Right atrium auricular region (tissue), 2 donors: ENCODE measurements around the gene PIGS. TPM values are rescaled to one million over a fixed set of nuclear protein-coding genes. Genes with fewer than 3 reads are reported as not detected.

Source experiments
- DNase-seq: peaks from one replicate; pipeline ENCODE4 v3.0.0-alpha.2; 2019; ENCODE audit warnings: low spot score
- H3K27ac ChIP-seq, 2 donors: fragments of 200-600 bp; sonication (generic); 1 replicate in 1 of 2; 2 replicates in 1 of 2; pipeline ENCODE4 v1.5.1; 2016 to 2019
- H3K27me3 ChIP-seq, 2 donors: fragments of 200-600 bp; sonication (generic); one replicate each; pipeline versions ENCODE4 v1.5.1 to v1.6.0; 2017 to 2019
- H3K36me3 ChIP-seq: fragments of 200-600 bp; sonication (generic); one replicate; pipeline ENCODE4 v1.5.1; 2016
- H3K4me1 ChIP-seq, 2 donors: fragments of 200-600 bp; sonication (generic); one replicate each; pipeline versions ENCODE4 v1.5.1 to v1.6.0; 2017 to 2019
- H3K4me3 ChIP-seq, 2 donors: fragments of 200-600 bp; sonication (generic); 1 replicate in 1 of 2; 2 replicates in 1 of 2; pipeline ENCODE4 v1.5.1; 2017 to 2019; ENCODE audit warnings: mild to moderate bottlenecking in 1 of 2, moderate library complexity in 1 of 2
- H3K9me3 ChIP-seq, 2 donors: fragments of 200-600 bp; sonication (generic); one replicate each; pipeline ENCODE4 v1.5.1; 2019
- total RNA-seq, 2 donors: library from RNA; depleted of rRNA; stranded (reverse); fragments of >200 nt; gene quantifications; one replicate each; pipeline ENCODE4 v1.1.0, GENCODE V29; 2016
- TF ChIP-seq, protein P1 (sequence below), 2 donors: fragments of 200-600 bp; sonication (generic); IDR thresholded peaks; one replicate each; pipeline ENCODE4 v1.5.1; 2019; ENCODE audit warnings: antibody characterized with exemption in 2 of 2

PIGS gene
- total RNA-seq, 2 donors from 2014 or later = 51.6 to 74.8 TPM

DNA sequence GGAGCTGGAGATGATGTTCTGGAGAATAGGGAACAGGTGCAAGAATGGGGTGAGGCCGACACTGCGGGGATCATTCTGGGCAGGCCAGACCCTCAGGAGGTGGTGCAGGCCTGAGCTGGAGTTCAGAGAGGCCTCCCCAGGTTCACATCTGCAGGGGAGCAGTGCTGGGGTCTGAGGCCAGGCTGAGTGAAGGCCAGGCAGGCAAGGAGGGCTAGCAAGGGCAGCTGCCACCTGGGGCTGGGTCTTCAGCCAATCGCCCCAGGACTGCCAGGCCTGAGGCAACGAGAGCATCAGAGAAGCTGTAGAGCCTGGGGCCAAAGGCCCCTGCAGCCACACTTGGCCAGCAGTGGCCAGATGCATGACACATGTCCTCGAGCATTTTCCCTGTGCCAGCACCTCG lies 50.6 kb downstream of the PIGS start:
- no peaks in the 10 kb centered on the region for H3K27me3 ChIP-seq
- no peak overlapping the region for H3K27ac ChIP-seq
- no peaks in the 10 kb centered on the region for H3K9me3 ChIP-seq
- H3K36me3 ChIP-seq = no peaks in the 10 kb centered on the region
- DNase-seq = no peak
- H3K4me3 ChIP-seq = no peak overlapping the region
- TF ChIP-seq, protein P1, sequence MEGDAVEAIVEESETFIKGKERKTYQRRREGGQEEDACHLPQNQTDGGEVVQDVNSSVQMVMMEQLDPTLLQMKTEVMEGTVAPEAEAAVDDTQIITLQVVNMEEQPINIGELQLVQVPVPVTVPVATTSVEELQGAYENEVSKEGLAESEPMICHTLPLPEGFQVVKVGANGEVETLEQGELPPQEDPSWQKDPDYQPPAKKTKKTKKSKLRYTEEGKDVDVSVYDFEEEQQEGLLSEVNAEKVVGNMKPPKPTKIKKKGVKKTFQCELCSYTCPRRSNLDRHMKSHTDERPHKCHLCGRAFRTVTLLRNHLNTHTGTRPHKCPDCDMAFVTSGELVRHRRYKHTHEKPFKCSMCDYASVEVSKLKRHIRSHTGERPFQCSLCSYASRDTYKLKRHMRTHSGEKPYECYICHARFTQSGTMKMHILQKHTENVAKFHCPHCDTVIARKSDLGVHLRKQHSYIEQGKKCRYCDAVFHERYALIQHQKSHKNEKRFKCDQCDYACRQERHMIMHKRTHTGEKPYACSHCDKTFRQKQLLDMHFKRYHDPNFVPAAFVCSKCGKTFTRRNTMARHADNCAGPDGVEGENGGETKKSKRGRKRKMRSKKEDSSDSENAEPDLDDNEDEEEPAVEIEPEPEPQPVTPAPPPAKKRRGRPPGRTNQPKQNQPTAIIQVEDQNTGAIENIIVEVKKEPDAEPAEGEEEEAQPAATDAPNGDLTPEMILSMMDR (IDR thresholded peaks at IDR 0.05) = no peak
- no peaks in the 10 kb centered on the region for H3K4me1 ChIP-seq

- no peaks in the 10 kb centered on the region for H3K27me3 ChIP-seq
- H3K27ac ChIP-seq = no peak overlapping the region
- H3K4me1 ChIP-seq = no peaks in the 10 kb centered on the region
- H3K9me3 ChIP-seq = no peaks in the 10 kb centered on the region
- TF ChIP-seq, protein P1 (IDR thresholded peaks at IDR 0.05) = no peak
- no peaks in the 10 kb centered on the region for H3K36me3 ChIP-seq
- DNase-seq = no peak
- no peak overlapping the region for H3K4me3 ChIP-seq
Measured at GRCh38 chr17:28519236-28519635, 52.1 kb downstream of the PIGS start.

DNA sequence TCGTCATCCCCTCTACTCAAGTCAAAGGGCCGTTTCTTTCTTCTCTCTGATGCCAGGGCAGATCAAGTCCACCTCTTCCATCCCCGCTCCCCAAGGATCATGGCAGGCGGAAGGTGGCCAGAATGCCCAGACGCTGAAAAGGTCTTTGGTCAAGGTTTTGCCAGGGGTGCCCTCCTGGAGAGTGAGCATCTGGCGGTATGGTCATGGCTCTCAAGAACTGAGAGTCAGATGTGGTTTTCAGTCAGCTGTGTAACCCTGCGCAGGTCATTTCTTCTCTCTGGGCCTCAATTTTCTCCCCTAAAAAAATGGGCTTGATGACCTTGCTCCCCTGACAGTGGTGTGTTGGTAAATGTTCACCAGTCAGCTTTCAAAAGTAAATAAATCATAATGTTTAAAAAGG lies 52.7 kb downstream of the PIGS start:
- TF ChIP-seq, protein P1 (IDR thresholded peaks at IDR 0.05) = no peak

DNA sequence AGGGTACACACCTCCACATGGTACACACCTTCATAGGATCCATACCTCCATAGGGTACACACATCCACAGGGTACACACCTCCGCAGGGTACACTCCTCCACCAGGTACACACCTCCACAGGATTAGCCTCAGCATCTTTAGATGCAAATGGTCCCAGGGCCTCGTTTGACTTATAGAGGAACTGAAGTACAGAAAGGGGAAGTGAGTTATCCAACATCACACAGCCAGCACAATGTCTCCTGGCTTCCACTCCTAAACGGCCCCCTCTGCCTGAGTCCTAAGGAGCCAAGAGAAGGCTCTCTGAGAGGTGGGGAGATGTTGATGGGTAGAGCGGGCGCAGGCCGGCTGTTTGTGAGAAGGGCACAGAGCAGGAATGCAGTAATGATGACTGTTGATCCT lies 53.2 kb downstream of the PIGS start:
- TF ChIP-seq, protein P1 (IDR thresholded peaks at IDR 0.05) = no peak
- no peak for DNase-seq
- H3K36me3 ChIP-seq = no peaks in the 10 kb centered on the region
- no peak overlapping the region for H3K4me3 ChIP-seq
- no peaks in the 10 kb centered on the region for H3K4me1 ChIP-seq
- H3K9me3 ChIP-seq = no peaks in the 10 kb centered on the region
- H3K27me3 ChIP-seq = no peaks in the 10 kb centered on the region
- H3K27ac ChIP-seq = no peak overlapping the region

More for the DNA sequence above, 52.7 kb downstream of the PIGS start:
- Histone ChIP-seq H3K4me1 (no peaks in the 10 kb centered on the region), H3K4me3 (no peak overlapping the region), H3K27ac (no peak overlapping the region), H3K9me3 (no peaks in the 10 kb centered on the region), H3K36me3 (no peaks in the 10 kb centered on the region), H3K27me3 (no peaks in the 10 kb centered on the region)
- no peak for DNase-seq

DNA sequence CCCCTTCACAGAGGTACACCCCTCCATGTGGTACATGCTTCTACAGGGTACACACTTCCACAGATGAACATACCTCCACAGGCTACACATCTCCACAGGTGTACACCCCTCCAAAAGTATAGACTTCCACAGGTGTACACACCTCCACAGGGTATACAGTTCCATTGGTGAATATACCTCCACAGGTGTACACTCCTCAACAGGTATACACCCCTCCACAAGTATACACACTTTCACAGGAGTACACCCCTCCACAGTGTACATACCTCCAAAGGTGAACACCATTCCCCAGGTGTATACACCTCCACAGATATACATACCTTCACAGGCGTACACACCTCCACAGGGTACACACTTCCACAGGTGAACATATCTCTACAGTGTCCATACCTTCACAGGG lies 55.8 kb downstream of the PIGS start:
- Histone ChIP-seq H3K27me3 (no peaks in the 10 kb centered on the region), H3K4me1 (no peaks in the 10 kb centered on the region), H3K36me3 (no peaks in the 10 kb centered on the region), H3K27ac (no peak overlapping the region), H3K9me3 (no peaks in the 10 kb centered on the region), H3K4me3 (no peak overlapping the region)
- TF ChIP-seq, protein P1 (IDR thresholded peaks at IDR 0.05) = no peak
- DNase-seq = no peak

- Histone ChIP-seq H3K36me3 (no peaks in the 10 kb centered on the region), H3K27ac (no peak overlapping the region), H3K9me3 (no peaks in the 10 kb centered on the region), H3K4me3 (no peak overlapping the region), H3K4me1 (no peaks in the 10 kb centered on the region), H3K27me3 (no peaks in the 10 kb centered on the region)
- TF ChIP-seq, protein P1 (IDR thresholded peaks at IDR 0.05) = no peak
- no peak for DNase-seq
Measured at GRCh38 chr17:28514561-28515002, 56.7 kb downstream of the PIGS start.
